HG03469 (cell line): ENCODE data around the gene B2M.
A peak's percentile ranks its signal among the peaks of the same experiment; 100 is the strongest.
"Not testable (repeated sequence)": the region's sequence is repeated elsewhere in the genome, so short reads cannot be mapped to it uniquely, and the experiment has no call there.

ENCODE experiments used
- ATAC-seq: cut with Tn5 transposase; IDR thresholded peaks from one replicate; pipeline ENCODE4 v1.9.1; 2021; ENCODE audit warnings: mild to moderate bottlenecking, moderate library complexity, moderate number of reproducible peaks; ENCODE audit not compliant: unreplicated experiment

B2M gene

GRCh38 chr15:44697014-44697413, 14.3 kb upstream of the B2M start:
- no peak for ATAC-seq

GRCh38 chr15:44698641-44699040, 12.7 kb upstream of the B2M start:
- no peak for ATAC-seq

GRCh38 chr15:44700676-44701075, 10.6 kb upstream of the B2M start:
- not testable (repeated sequence) for ATAC-seq

- ATAC-seq: no peak
Observed at GRCh38 chr15:44705986-44706385, 5.3 kb upstream of the B2M start.

GRCh38 chr15:44706401-44706800, 4.9 kb upstream of the B2M start:
- ATAC-seq: no peak

- no peak for ATAC-seq
Observed at GRCh38 chr15:44706946-44707636, 4.2 kb upstream of the B2M start.

- no peak for ATAC-seq
Observed at GRCh38 chr15:44710236-44711095, 851 bp upstream of the B2M start.

GRCh38 chr15:44711743-44712345, 527 bp downstream of the B2M start:
- no peak for ATAC-seq

GRCh38 chr15:44712346-44713005, 1.2 kb downstream of the B2M start:
- no peak for ATAC-seq

- no peak for ATAC-seq
Observed at GRCh38 chr15:44713006-44713966, 2.0 kb downstream of the B2M start.

GRCh38 chr15:44715142-44715796, 4.0 kb downstream of the B2M start:
- ATAC-seq: no peak

GRCh38 chr15:44715797-44716334, 4.5 kb downstream of the B2M start:
- no peak for ATAC-seq

GRCh38 chr15:44716983-44717602, 5.8 kb downstream of the B2M start:
- ATAC-seq: no peak

- no peak for ATAC-seq
Observed at GRCh38 chr15:44718180-44718926, 7.0 kb downstream of the B2M start.

GRCh38 chr15:44718927-44719292, 7.6 kb downstream of the B2M start:
- ATAC-seq: no peak

- peak; percentile 38 for ATAC-seq
Observed at GRCh38 chr15:44719293-44719999, 8.1 kb downstream of the B2M start.

- not testable (repeated sequence) for ATAC-seq
Observed at GRCh38 chr15:44720000-44720435, 8.7 kb downstream of the B2M start.
